Activated T-helper 17 cell treated with anti-CD3 and anti-CD28 coated beads, Interleukin-2, amount 50 U/mL, for 72 hours (primary cell): ENCODE data around the gene SST. TPM values are rescaled to one million over a fixed set of nuclear protein-coding genes. Genes with fewer than 3 reads are reported as not detected.
A peak's percentile ranks its signal among the peaks of the same experiment; 100 is the strongest.
"Not testable (repeated sequence)": the region's sequence is repeated elsewhere in the genome, so short reads cannot be mapped to it uniquely, and the experiment has no call there.

Experiments used
- ATAC-seq: fragments of 150-1000 bp; cut with Tn5 transposase; replicated peaks from 2 replicates; pipeline ENCODE4 v1.10.0; 2021; ENCODE audit warnings: mild to moderate bottlenecking, moderate library complexity
- H3K27ac Mint-ChIP-seq: one replicate; pipeline ENCODE4 v1.8.0; 2022; ENCODE audit warnings: mixed read lengths
- H3K27me3 Mint-ChIP-seq: one replicate; pipeline ENCODE4 v1.8.0; 2022; ENCODE audit warnings: mixed read lengths
- H3K36me3 Mint-ChIP-seq: one replicate; pipeline ENCODE4 v1.8.0; 2022; ENCODE audit warnings: low read depth, mild to moderate bottlenecking, mixed read lengths
- H3K4me1 Mint-ChIP-seq: one replicate; pipeline ENCODE4 v1.8.0; 2022; ENCODE audit warnings: mixed read lengths
- H3K4me3 Mint-ChIP-seq: one replicate; pipeline ENCODE4 v1.8.0; 2022; ENCODE audit warnings: mild to moderate bottlenecking, mixed read lengths
- H3K9me3 Mint-ChIP-seq: one replicate; pipeline ENCODE4 v1.8.0; 2022; ENCODE audit warnings: mixed read lengths
- total RNA-seq, 2 donors: library from RNA; stranded (reverse); gene quantifications; one replicate each; pipeline ENCODE4 v1.2.3, GENCODE V29; 2022

Gene SST
- total RNA-seq, 2 donors from 2014 or later = not detected

DNA sequence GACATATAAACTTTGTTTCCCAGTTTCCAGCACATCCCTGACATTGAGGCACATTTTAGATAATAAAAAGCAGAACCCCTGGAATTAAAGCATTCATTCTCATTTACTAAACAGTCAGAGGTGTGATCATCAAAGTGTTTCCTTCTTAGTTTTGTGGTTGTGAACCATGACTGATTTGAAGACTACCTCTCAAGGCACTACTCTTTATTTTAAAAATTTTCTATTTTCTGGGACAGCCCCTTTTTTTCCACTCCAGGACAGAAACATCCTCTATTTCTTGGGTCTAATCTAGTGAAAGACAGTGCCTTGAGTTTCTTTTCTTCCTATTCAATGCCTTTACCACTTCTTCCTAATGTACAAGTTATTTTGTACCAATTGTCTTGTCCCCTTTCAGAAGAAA is 5.2 kb downstream of the SST start:
- Mint-ChIP-seq H3K36me3 (no peaks in the 10 kb centered on the region), H3K4me3 (no peak overlapping the region), H3K27me3 (peaks cover 43% of the 10 kb centered on the region), H3K27ac (no peak overlapping the region), H3K9me3 (no peaks in the 10 kb centered on the region), H3K4me1 (no peaks in the 10 kb centered on the region)
- peak; percentile 68 for ATAC-seq

DNA sequence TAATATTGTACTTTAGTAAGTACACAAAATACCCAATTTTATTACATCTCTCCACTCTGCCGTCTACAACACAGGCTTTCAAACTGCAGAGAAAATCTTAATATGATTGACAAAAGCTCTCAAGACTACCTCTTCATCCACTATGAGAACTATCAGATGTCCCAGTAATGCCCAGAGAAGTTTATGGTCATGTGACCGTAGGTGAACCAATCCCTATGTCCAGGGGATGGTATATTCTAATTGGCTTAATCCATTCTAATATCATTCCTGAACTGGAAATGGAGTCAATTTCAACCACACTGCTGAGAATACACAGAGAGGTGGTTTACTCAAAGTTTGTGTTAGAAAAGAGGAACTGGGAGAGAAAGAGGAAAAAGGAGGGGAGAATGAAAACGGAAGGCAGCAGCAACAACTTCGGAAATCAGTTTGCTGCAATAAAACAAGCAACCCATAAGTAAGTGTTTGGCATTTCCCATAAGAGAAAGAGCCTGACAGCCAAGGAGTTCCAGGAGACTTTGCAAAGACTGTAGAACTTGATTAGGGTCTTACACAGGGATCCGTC is 7.3 kb downstream of the SST start:
- H3K4me3 Mint-ChIP-seq = no peak overlapping the region
- H3K4me1 Mint-ChIP-seq = no peaks in the 10 kb centered on the region
- H3K36me3 Mint-ChIP-seq = no peaks in the 10 kb centered on the region
- peaks cover 30% of the 10 kb centered on the region for H3K27me3 Mint-ChIP-seq
- ATAC-seq = no peak
- H3K9me3 Mint-ChIP-seq = no peaks in the 10 kb centered on the region
- H3K27ac Mint-ChIP-seq = no peak overlapping the region

- Mint-ChIP-seq H3K27ac (no peak overlapping the region), H3K27me3 (peaks cover 26% of the 10 kb centered on the region), H3K4me1 (no peaks in the 10 kb centered on the region)
Measured at GRCh38 chr3:187661267-187661666, 8.9 kb downstream of the SST start.

GRCh38 chr3:187651282-187651681 is 18.9 kb downstream of the SST start:
- Mint-ChIP-seq H3K4me1 (no peaks in the 10 kb centered on the region), H3K36me3 (no peaks in the 10 kb centered on the region), H3K27ac (no peak overlapping the region), H3K27me3 (peaks cover 46% of the 10 kb centered on the region), H3K4me3 (no peak overlapping the region), H3K9me3 (no peaks in the 10 kb centered on the region)
- no peak for ATAC-seq

More at GRCh38 chr3:187661267-187661666, 8.9 kb downstream of the SST start:
- Mint-ChIP-seq H3K36me3 (no peaks in the 10 kb centered on the region), H3K4me3 (no peak overlapping the region), H3K9me3 (no peaks in the 10 kb centered on the region)
- ATAC-seq = no peak

DNA sequence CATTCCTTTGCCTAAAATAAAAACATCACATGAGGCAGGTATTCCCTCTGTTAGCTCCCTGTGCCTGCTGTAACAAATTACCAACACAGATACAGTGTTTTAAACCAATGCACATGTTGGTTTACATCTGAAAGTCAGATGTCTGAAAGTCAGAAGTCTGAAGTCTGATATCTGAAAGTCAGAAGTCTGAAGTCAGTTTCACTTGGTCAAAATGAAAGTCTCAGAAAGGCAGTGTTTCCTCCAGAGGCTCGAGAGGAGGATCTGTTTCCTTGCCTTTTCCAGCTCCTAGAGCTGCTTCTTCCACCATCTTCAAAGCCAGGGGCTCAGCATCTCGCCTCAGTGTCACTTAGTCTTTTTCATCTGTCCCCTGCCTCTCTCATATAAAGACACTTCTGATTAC is 22.0 kb downstream of the SST start:
- Mint-ChIP-seq H3K27ac (no peak overlapping the region), H3K27me3 (peaks cover 37% of the 10 kb centered on the region), H3K9me3 (no peaks in the 10 kb centered on the region), H3K4me1 (no peaks in the 10 kb centered on the region), H3K4me3 (no peak overlapping the region), H3K36me3 (no peaks in the 10 kb centered on the region)
- no peak for ATAC-seq

GRCh38 chr3:187646906-187647660 is 23.1 kb downstream of the SST start:
- H3K9me3 Mint-ChIP-seq = no peaks in the 10 kb centered on the region
- no peak for ATAC-seq
- peaks cover 31% of the 10 kb centered on the region for H3K27me3 Mint-ChIP-seq
- H3K27ac Mint-ChIP-seq = no peak overlapping the region
- no peak overlapping the region for H3K4me3 Mint-ChIP-seq
- H3K4me1 Mint-ChIP-seq = no peaks in the 10 kb centered on the region
- H3K36me3 Mint-ChIP-seq = no peaks in the 10 kb centered on the region

- H3K27ac Mint-ChIP-seq, H3K9me3 Mint-ChIP-seq, H3K4me3 Mint-ChIP-seq, H3K36me3 Mint-ChIP-seq, H3K4me1 Mint-ChIP-seq, ATAC-seq: not testable (repeated sequence)
- H3K27me3 Mint-ChIP-seq = peaks cover 23% of the 10 kb centered on the region
Measured at GRCh38 chr3:187645379-187645778, 24.8 kb downstream of the SST start.

- Mint-ChIP-seq H3K4me3 (no peak overlapping the region), H3K27me3 (peaks cover 17% of the 10 kb centered on the region), H3K9me3 (no peaks in the 10 kb centered on the region), H3K27ac (no peak overlapping the region), H3K4me1 (no peaks in the 10 kb centered on the region), H3K36me3 (no peaks in the 10 kb centered on the region)
- no peak for ATAC-seq
Measured at GRCh38 chr3:187642861-187643260, 27.3 kb downstream of the SST start.

DNA sequence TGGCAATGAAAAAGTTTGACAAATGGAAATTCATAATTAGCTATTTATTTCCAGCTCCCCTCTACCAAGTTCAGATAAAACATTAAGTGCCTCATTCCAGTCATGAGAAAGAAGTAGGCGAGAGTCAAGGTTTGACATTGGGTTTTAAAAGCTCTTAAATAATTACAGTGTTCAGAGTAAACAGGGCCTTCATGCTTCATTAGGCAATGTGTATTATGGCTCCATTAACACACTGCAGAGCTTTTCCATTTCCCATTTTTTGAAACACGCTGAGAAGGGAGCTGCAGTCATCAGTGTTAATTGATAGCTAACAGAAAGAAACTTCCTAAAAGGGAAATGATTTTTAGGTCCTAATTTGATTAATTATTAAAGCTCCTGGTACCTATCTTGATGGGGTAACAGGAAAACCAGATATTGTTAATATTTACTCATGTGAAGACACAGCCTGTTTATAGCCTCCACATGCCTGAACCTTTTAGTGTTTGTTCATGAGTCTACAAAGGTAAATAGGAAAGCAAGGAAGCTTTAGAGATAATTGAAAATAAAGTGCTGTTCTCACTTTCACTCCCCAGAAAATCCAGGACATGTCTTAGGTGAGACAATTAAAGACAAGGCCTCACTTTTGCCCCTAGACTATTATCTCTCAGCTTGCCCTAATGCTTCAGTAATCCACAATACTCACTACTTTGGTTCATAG is 28.7 kb downstream of the SST start:
- Mint-ChIP-seq H3K27me3 (peaks cover 21% of the 10 kb centered on the region), H3K4me1 (no peaks in the 10 kb centered on the region), H3K27ac (no peak overlapping the region), H3K36me3 (no peaks in the 10 kb centered on the region), H3K9me3 (no peaks in the 10 kb centered on the region), H3K4me3 (no peak overlapping the region)
- no peak for ATAC-seq

- no peaks in the 10 kb centered on the region for H3K4me1 Mint-ChIP-seq
- H3K27ac Mint-ChIP-seq = no peak overlapping the region
- H3K27me3 Mint-ChIP-seq = peaks cover 20% of the 10 kb centered on the region
- no peak overlapping the region for H3K4me3 Mint-ChIP-seq
- no peak for ATAC-seq
- no peaks in the 10 kb centered on the region for H3K36me3 Mint-ChIP-seq
- H3K9me3 Mint-ChIP-seq = no peaks in the 10 kb centered on the region
Measured at GRCh38 chr3:187640569-187641059, 29.6 kb downstream of the SST start.

- Mint-ChIP-seq H3K4me3 (no peak overlapping the region), H3K9me3 (peaks cover 2% of the 10 kb centered on the region), H3K36me3 (no peaks in the 10 kb centered on the region), H3K27me3 (peaks cover 17% of the 10 kb centered on the region), H3K4me1 (no peaks in the 10 kb centered on the region), H3K27ac (no peak overlapping the region)
- no peak for ATAC-seq
Measured at GRCh38 chr3:187639927-187640568, 30.1 kb downstream of the SST start.

GRCh38 chr3:187636528-187636927 is 33.7 kb downstream of the SST start:
- Mint-ChIP-seq H3K9me3 (peaks cover 5% of the 10 kb centered on the region), H3K27ac (no peak overlapping the region), H3K4me3 (no peak overlapping the region), H3K4me1 (no peaks in the 10 kb centered on the region), H3K27me3 (peaks cover 19% of the 10 kb centered on the region), H3K36me3 (no peaks in the 10 kb centered on the region)
- ATAC-seq = no peak

DNA sequence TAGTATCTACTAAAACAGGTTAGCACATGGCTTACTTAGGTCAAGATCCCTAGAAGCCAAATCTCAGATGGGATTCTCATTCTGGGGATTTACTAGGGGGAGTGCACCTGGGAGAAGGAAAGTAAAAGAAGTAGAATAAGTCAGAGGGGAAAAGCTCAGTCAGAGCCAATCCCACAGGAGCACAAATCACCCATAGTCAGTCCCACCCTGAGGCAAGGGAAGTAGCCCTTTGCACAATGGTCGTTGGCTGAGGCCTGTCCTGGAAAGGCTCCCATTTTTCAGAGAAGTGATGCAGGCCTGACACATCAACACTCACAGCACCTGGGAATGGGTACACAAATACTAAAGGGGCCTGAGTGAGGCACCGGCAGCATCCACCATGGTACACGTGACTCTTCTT is 39.8 kb downstream of the SST start:
- Mint-ChIP-seq H3K9me3 (peaks cover 5% of the 10 kb centered on the region), H3K4me3 (no peak overlapping the region), H3K27me3 (peaks cover 13% of the 10 kb centered on the region), H3K27ac (no peak overlapping the region), H3K36me3 (no peaks in the 10 kb centered on the region), H3K4me1 (no peaks in the 10 kb centered on the region)
- no peak for ATAC-seq

DNA sequence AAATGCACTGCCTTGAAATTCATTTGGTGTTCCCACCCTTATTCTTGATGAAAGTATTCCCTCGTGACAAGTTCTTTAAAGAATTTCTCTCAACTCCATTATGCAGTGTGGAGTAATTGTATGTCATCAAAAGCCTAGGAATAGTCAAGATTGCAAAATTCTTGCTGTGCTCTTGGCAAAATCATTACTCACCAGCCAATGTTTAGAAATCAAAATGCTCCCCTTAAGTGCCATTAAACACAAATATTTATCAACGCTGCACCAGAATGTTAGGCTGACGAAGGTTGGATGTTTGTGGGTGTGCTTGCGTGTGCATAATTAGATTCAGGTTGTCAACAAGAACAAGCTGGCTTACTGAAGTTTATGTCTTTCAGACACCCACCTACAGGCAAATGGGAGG is 40.5 kb downstream of the SST start:
- no peak overlapping the region for H3K27ac Mint-ChIP-seq
- no peaks in the 10 kb centered on the region for H3K36me3 Mint-ChIP-seq
- no peak overlapping the region for H3K4me3 Mint-ChIP-seq
- peaks cover 9% of the 10 kb centered on the region for H3K27me3 Mint-ChIP-seq
- H3K9me3 Mint-ChIP-seq = no peaks in the 10 kb centered on the region
- no peak for ATAC-seq
- H3K4me1 Mint-ChIP-seq = no peaks in the 10 kb centered on the region
